HEK293 (cell line): ENCODE measurements around the gene FGD4.

ENCODE experiments used
- CTCF ChIA-PET: fragments of 350-600 bp; formaldehyde crosslinking; extraction: SDS; loops from one replicate; lab custom pipeline; 2021; ENCODE audit warnings: antibody characterized with exemption; lab: Yijun Ruan, JAX
- POLR2A ChIA-PET: fragments of 300-600 bp; formaldehyde crosslinking; extraction: SDS; loops from one replicate; lab custom pipeline; 2020; ENCODE audit warnings: antibody characterized with exemption, inconsistent platforms; lab: Yijun Ruan, JAX
- H3K27ac ChIP-seq: fragments of 200-500 bp; sonication (Bioruptor generic); 2 replicates; pipeline ENCODE4 v1.5.1; 2014; ENCODE audit warnings: low read depth, low read length, control low read depth, inconsistent platforms; ENCODE audit errors: extremely low read depth
- H3K36me3 ChIP-seq, 2 experiments: fragments of 200-500 bp in 1 of 2; sonication (Bioruptor generic) in 1 of 2; 1 replicate in 1 of 2; 2 replicates in 1 of 2; pipeline ENCODE4 v1.5.1; 2014 to 2017; ENCODE audit warnings: inconsistent platforms in 2 of 2, low read length in 2 of 2; ENCODE audit not compliant: control insufficient read depth in 2 of 2, insufficient read depth in 1 of 2
- H3K4me1 ChIP-seq: fragments of 200-500 bp; sonication (Bioruptor generic); 2 replicates; pipeline ENCODE4 v1.5.1; 2014; ENCODE audit warnings: mild to moderate bottlenecking, low read length, inconsistent platforms; ENCODE audit not compliant: control insufficient read depth, insufficient read depth
- H3K4me3 ChIP-seq: 2 replicates; pipeline ENCODE4 v1.5.1; 2011; ENCODE audit warnings: low read depth, mild to moderate bottlenecking, control low read depth, low read length, moderate library complexity
- H3K9me3 ChIP-seq: fragments of 200-500 bp; sonication (Bioruptor generic); 2 replicates; pipeline ENCODE4 v1.5.1; 2014; ENCODE audit warnings: low read depth, low read length, inconsistent platforms; ENCODE audit not compliant: control insufficient read depth, insufficient read depth
- FEZF1 ChIP-seq: fragments of 450-650 bp; formaldehyde crosslinking; IDR thresholded peaks from 2 replicates; pipeline ENCODE4 v1.5.1; 2016; ENCODE audit warnings: missing biosample characterization, missing genetic modification characterization
- ZIC2 ChIP-seq: fragments of 450-650 bp; formaldehyde crosslinking; IDR thresholded peaks from 2 replicates; pipeline ENCODE4 v1.5.1; 2016; ENCODE audit warnings: missing biosample characterization, missing genetic modification characterization
- ZNF112 ChIP-seq: fragments of 450-650 bp; formaldehyde crosslinking; IDR thresholded peaks from 2 replicates; pipeline ENCODE4 v1.5.0; 2017; ENCODE audit warnings: missing biosample characterization, missing genetic modification characterization
- ZNF132 ChIP-seq: fragments of 450-650 bp; formaldehyde crosslinking; IDR thresholded peaks from 2 replicates; pipeline ENCODE4 v1.5.1; 2017; ENCODE audit warnings: missing biosample characterization, missing genetic modification characterization, borderline replicate concordance
- ZNF221 ChIP-seq: fragments of 450-650 bp; formaldehyde crosslinking; IDR thresholded peaks from 2 replicates; pipeline ENCODE4 v1.5.1; 2017; ENCODE audit warnings: missing biosample characterization, missing genetic modification characterization, borderline replicate concordance
- ZNF248 ChIP-seq: fragments of 450-650 bp; formaldehyde crosslinking; IDR thresholded peaks from 2 replicates; pipeline ENCODE4 v1.5.1; 2017; ENCODE audit warnings: missing biosample characterization, missing genetic modification characterization
- ZNF335 ChIP-seq: fragments of 450-650 bp; formaldehyde crosslinking; conservative IDR thresholded peaks from 2 replicates; pipeline ENCODE4 v1.5.1; 2016; ENCODE audit warnings: missing biosample characterization, missing genetic modification characterization
- ZNF354C ChIP-seq: fragments of 450-650 bp; formaldehyde crosslinking; IDR thresholded peaks from 2 replicates; pipeline ENCODE4 v1.5.1; 2016; ENCODE audit warnings: missing biosample characterization, missing genetic modification characterization, low read depth, borderline replicate concordance
- ZNF366 ChIP-seq: fragments of 450-650 bp; formaldehyde crosslinking; conservative IDR thresholded peaks from 2 replicates; pipeline ENCODE4 v1.5.1; 2016; ENCODE audit warnings: missing biosample characterization, missing genetic modification characterization
- ZNF514 ChIP-seq: fragments of 450-650 bp; formaldehyde crosslinking; IDR thresholded peaks from 2 replicates; pipeline ENCODE4 v1.5.1; 2016; ENCODE audit warnings: missing biosample characterization, missing genetic modification characterization
- ZNF521 ChIP-seq: fragments of 450-650 bp; formaldehyde crosslinking; IDR thresholded peaks from 2 replicates; pipeline ENCODE4 v1.5.1; 2017; ENCODE audit warnings: missing biosample characterization, mild to moderate bottlenecking, missing genetic modification characterization
- ZNF571 ChIP-seq: fragments of 450-650 bp; formaldehyde crosslinking; IDR thresholded peaks from 2 replicates; pipeline ENCODE4 v1.5.0; 2017; ENCODE audit warnings: missing biosample characterization, missing genetic modification characterization
- ZNF596 ChIP-seq: fragments of 450-650 bp; IDR thresholded peaks from 2 replicates; pipeline ENCODE4 v1.5.0; 2018; ENCODE audit warnings: missing biosample characterization, mild to moderate bottlenecking, missing genetic modification characterization, moderate library complexity
- ZNF654 ChIP-seq: fragments of 450-650 bp; formaldehyde crosslinking; IDR thresholded peaks from 2 replicates; pipeline ENCODE4 v1.5.1; 2016; ENCODE audit warnings: low read depth, missing biosample characterization, missing genetic modification characterization
- ZNF76 ChIP-seq: fragments of 450-650 bp; formaldehyde crosslinking; IDR thresholded peaks from 2 replicates; pipeline ENCODE4; 2016; ENCODE audit warnings: low read depth, missing biosample characterization, missing genetic modification characterization, borderline replicate concordance
- ZNF791 ChIP-seq: fragments of 450-650 bp; formaldehyde crosslinking; IDR thresholded peaks from 2 replicates; pipeline ENCODE4 v1.5.1; 2016; ENCODE audit warnings: missing biosample characterization, missing genetic modification characterization
- ZNF837 ChIP-seq: fragments of 450-650 bp; formaldehyde crosslinking; IDR thresholded peaks from 2 replicates; pipeline ENCODE4 v1.5.1; 2016; ENCODE audit warnings: missing biosample characterization, missing genetic modification characterization
- TF ChIP-seq, protein P1 (sequence below): fragments of 450-650 bp; formaldehyde crosslinking; IDR thresholded peaks from 2 replicates; pipeline ENCODE4 v1.5.1; 2017; ENCODE audit warnings: missing biosample characterization, missing genetic modification characterization
- TF ChIP-seq, protein P2 (sequence below): fragments of 450-650 bp; formaldehyde crosslinking; IDR thresholded peaks from 2 replicates; pipeline ENCODE4 v1.5.1; 2017; ENCODE audit warnings: missing biosample characterization, missing genetic modification characterization
- TF ChIP-seq, protein P3 (sequence below): fragments of 450-650 bp; formaldehyde crosslinking; conservative IDR thresholded peaks from 2 replicates; pipeline ENCODE4 v1.5.1; 2016; ENCODE audit warnings: low read depth, missing biosample characterization, missing genetic modification characterization

FGD4 gene

DNA sequence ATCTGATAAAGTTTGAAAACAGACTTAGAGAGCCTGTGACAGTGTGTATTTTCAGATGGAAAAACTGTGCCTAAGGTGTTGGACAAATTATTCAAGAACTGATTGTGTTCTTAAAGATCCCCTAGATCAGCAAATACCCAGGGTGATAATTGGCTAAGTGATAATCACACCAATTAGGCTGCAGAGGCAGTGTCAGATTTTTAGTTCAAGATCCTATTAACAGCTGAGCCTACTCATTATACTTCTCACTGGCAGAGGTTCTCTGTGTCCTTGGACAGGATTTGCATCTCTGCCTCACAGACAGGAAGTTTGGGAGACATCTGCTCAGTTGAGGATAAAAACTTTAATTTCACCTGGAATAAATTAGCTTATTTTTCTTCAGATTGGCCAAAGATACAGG lies 4.3 kb upstream of the FGD4 start:
- H3K36me3 ChIP-seq: no peaks in the 10 kb centered on the region
- ChIA-PET CTCF (interaction anchor here (0.6 kb wide), 1 partner anchor 134 kb away, joined by 5 read pairs; no protein-coding TSS in a partner anchor), POLR2A (no interaction called here)
- peaks cover 7% of the 10 kb centered on the region; the same call in 1 of the 2 replicates for H3K4me1 ChIP-seq
- no peaks in the 10 kb centered on the region for H3K9me3 ChIP-seq
- TF ChIP-seq ZNF366 (tag by site-specific recombination) (no peak), ZNF354C (tag by site-specific recombination) (no peak)
- H3K4me3 ChIP-seq: no peak overlapping the region
- H3K27ac ChIP-seq: no peak overlapping the region

DNA sequence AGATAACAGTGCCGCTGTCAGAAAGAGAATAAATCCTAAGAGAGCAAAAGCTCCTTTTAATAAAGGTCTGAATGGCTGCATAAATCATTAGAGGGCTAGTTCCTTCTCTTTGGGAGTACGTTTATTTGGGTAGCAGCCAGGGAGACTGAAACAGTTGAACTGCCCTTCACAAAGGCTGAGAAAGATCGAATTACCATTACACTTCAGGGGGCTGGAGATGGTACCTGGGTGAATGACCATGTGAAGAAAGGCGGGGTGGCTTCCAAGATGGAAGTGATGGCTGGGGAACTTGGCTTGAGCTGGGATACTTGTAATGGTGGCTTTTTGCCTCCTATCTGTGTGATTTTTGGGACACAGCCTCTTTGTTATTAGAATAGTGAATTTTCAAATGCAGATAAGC lies 1.7 kb upstream of the FGD4 start:
- H3K36me3 ChIP-seq: no peaks in the 10 kb centered on the region
- 0 out of 2 replicates have a peak, but pooled peaks have one; percentile 7 for TF ChIP-seq ZIC2 (tag by site-specific recombination)
- no peak for TF ChIP-seq ZNF596 (tag by site-specific recombination)
- TF ChIP-seq ZNF791 (tag by site-specific recombination): no peak
- peak; percentile 24; the same call in 1 of the 2 replicates for TF ChIP-seq ZNF335 (tag by site-specific recombination)
- TF ChIP-seq, protein P1, sequence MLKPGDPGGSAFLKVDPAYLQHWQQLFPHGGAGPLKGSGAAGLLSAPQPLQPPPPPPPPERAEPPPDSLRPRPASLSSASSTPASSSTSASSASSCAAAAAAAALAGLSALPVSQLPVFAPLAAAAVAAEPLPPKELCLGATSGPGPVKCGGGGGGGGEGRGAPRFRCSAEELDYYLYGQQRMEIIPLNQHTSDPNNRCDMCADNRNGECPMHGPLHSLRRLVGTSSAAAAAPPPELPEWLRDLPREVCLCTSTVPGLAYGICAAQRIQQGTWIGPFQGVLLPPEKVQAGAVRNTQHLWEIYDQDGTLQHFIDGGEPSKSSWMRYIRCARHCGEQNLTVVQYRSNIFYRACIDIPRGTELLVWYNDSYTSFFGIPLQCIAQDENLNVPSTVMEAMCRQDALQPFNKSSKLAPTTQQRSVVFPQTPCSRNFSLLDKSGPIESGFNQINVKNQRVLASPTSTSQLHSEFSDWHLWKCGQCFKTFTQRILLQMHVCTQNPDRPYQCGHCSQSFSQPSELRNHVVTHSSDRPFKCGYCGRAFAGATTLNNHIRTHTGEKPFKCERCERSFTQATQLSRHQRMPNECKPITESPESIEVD: peak; percentile 54; the same call in 1 of the 2 replicates
- TF ChIP-seq, protein P2, sequence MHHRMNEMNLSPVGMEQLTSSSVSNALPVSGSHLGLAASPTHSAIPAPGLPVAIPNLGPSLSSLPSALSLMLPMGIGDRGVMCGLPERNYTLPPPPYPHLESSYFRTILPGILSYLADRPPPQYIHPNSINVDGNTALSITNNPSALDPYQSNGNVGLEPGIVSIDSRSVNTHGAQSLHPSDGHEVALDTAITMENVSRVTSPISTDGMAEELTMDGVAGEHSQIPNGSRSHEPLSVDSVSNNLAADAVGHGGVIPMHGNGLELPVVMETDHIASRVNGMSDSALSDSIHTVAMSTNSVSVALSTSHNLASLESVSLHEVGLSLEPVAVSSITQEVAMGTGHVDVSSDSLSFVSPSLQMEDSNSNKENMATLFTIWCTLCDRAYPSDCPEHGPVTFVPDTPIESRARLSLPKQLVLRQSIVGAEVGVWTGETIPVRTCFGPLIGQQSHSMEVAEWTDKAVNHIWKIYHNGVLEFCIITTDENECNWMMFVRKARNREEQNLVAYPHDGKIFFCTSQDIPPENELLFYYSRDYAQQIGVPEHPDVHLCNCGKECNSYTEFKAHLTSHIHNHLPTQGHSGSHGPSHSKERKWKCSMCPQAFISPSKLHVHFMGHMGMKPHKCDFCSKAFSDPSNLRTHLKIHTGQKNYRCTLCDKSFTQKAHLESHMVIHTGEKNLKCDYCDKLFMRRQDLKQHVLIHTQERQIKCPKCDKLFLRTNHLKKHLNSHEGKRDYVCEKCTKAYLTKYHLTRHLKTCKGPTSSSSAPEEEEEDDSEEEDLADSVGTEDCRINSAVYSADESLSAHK (tag by site-specific recombination): peak; percentile 25; the same call in 1 of the 2 replicates
- peak; percentile 20; the same call in 1 of the 2 replicates for TF ChIP-seq FEZF1 (tag by site-specific recombination)
- H3K4me1 ChIP-seq: peaks cover 10% of the 10 kb centered on the region
- no peaks in the 10 kb centered on the region for H3K9me3 ChIP-seq
- no peak overlapping the region for H3K27ac ChIP-seq
- H3K4me3 ChIP-seq: no peak overlapping the region
- ChIA-PET CTCF (interaction anchor here (0.6 kb wide), 1 partner anchor 498 kb away, joined by 3 read pairs; no protein-coding TSS in a partner anchor), POLR2A (interaction anchor here (1.0 to 2.0 kb wide), 2 partner anchors 281 to 358 kb away, joined by 3 to 6 read pairs; partner anchors contain the start of genes DNM1L and YARS2)

DNA sequence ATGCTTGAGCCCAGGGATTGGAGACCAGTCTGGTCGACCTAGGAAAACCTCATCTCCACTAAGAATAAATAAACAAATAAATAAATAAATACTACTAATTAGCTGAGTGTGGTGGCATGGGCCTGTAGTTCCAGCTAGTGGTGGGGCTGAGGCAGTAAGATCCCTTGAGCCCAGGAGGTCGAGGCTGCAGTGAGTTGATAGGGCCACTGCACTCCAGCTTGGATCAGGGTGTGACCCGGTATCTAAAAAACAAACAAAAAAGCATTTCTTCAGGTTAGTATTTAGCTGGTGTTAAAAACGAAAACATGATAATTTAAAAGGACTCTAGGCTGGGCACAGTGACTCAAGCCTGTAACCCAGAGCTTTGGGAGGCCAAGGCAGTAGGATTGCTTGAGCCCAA lies 1.2 kb upstream of the FGD4 start:
- ChIA-PET POLR2A (interaction anchor here (1.0 to 2.0 kb wide), 2 partner anchors 281 to 358 kb away, joined by 3 to 6 read pairs; partner anchors contain the start of genes DNM1L and YARS2), CTCF (interaction anchor here (0.6 kb wide), 2 partner anchors 86 to 498 kb away, joined by 3 read pairs; no protein-coding TSS in a partner anchor)
- Histone ChIP-seq H3K4me1 (peaks cover 14% of the 10 kb centered on the region), H3K9me3 (no peaks in the 10 kb centered on the region), H3K27ac (no peak overlapping the region), H3K4me3 (no peak overlapping the region), H3K36me3 (no peaks in the 10 kb centered on the region)
- TF ChIP-seq ZNF248 (no peak), ZNF76 (no peak), ZNF514 (tag by site-specific recombination) (no peak), ZNF791 (tag by site-specific recombination) (no peak), FEZF1 (tag by site-specific recombination) (no peak), ZNF132 (tag by site-specific recombination) (no peak), ZNF654 (no peak), ZNF112 (tag by site-specific recombination) (no peak), ZNF837 (no peak), ZNF571 (no peak), ZNF521 (tag by site-specific recombination) (no peak), ZNF221 (tag by site-specific recombination) (no peak)
- TF ChIP-seq, protein P3, sequence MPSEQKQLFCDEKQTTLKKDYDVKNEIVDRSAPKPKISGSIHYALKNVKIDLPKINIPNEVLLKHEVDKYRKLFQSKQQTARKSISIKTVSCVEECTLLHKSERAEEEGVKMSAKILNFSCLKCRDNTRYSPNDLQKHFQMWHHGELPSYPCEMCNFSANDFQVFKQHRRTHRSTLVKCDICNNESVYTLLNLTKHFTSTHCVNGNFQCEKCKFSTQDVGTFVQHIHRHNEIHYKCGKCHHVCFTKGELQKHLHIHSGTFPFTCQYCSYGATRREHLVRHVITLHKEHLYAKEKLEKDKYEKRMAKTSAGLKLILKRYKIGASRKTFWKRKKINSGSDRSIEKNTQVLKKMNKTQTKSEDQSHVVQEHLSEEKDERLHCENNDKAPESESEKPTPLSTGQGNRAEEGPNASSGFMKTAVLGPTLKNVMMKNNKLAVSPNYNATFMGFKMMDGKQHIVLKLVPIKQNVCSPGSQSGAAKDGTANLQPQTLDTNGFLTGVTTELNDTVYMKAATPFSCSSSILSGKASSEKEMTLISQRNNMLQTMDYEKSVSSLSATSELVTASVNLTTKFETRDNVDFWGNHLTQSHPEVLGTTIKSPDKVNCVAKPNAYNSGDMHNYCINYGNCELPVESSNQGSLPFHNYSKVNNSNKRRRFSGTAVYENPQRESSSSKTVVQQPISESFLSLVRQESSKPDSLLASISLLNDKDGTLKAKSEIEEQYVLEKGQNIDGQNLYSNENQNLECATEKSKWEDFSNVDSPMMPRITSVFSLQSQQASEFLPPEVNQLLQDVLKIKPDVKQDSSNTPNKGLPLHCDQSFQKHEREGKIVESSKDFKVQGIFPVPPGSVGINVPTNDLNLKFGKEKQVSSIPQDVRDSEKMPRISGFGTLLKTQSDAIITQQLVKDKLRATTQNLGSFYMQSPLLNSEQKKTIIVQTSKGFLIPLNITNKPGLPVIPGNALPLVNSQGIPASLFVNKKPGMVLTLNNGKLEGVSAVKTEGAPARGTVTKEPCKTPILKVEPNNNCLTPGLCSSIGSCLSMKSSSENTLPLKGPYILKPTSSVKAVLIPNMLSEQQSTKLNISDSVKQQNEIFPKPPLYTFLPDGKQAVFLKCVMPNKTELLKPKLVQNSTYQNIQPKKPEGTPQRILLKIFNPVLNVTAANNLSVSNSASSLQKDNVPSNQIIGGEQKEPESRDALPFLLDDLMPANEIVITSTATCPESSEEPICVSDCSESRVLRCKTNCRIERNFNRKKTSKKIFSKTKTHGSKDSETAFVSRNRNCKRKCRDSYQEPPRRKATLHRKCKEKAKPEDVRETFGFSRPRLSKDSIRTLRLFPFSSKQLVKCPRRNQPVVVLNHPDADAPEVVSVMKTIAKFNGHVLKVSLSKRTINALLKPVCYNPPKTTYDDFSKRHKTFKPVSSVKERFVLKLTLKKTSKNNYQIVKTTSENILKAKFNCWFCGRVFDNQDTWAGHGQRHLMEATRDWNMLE (tag by site-specific recombination): no peak
